NCI-H128 (cell line): ENCODE results near the gene FAF2.

Experiments used
- DNase-seq: peaks from one replicate; lab custom pipeline; 2025; ENCODE audit not compliant: unreplicated experiment; lab: John Stamatoyannopoulos, UW

Gene FAF2

DNA sequence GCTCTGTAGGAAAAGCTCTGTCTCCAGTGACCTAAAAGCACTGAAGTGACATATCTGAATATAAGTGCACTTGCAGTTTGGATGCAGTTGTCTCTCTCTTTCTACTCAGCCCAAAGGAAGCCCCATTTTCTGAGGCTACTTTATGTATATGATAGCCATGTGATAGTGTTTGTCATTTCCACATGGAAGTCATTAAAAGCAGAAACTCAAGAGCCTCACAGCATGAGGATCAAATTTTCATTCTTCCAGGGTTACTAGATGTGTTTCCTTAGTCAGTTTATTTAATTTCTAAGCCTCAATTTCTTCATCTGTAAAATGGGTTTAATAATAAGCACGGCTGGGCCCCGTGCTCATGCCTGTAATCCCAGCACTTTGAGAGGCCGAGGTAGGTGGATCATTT lies 52.3 kb downstream of the FAF2 start:
- no peak for DNase-seq

DNA sequence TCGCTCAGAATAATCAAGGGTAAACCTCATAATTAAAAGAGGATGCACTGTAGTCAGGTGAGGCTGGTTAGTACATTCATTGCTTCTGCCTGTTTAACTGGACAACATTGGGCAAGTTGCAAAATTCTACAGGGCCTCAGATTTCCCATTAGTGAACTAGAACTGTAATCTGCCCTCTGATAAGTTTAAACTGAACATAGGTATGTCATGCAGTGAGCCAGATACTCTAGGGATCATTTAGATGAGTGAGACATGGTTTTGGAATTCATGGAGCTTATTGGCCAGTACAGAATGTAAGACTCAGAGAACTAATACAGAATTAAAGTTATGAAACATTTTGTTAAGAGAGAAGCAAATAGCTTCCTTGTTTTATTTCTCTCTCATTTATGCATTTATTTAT lies 53.1 kb downstream of the FAF2 start:
- DNase-seq, result no peak

GRCh38 chr5:176503496-176503895 lies 55.3 kb downstream of the FAF2 start:
- DNase-seq, result no peak

DNA sequence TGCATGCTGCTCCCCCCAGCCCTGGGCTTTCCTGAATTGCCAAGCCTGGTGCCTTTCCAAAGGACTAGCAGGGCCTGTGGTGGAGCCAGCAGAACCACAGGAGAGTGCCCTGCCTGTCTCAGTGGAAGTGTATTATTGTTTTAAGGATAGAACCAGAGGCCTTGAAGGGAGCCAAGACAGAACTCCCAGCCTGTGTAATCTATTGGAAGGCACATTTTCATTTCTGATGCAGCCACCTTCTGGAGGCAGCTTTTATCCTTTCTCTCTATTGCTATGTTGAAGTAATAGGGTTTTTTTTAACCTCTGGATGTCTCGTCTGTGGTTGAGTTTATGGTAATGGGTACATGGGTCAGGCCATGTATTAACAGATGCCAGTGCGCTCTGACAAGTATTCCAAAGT lies 59.7 kb downstream of the FAF2 start:
- DNase-seq, result no peak

- DNase-seq, result no peak
These were observed 60.4 kb downstream of the FAF2 start for GRCh38 chr5:176508603-176509002.

GRCh38 chr5:176513788-176514187 lies 65.6 kb downstream of the FAF2 start:
- DNase-seq, result no peak

- no peak for DNase-seq
These were observed 66.2 kb downstream of the FAF2 start for GRCh38 chr5:176514244-176514950.

GRCh38 chr5:176515396-176515795 lies 67.2 kb downstream of the FAF2 start:
- no peak for DNase-seq

DNA sequence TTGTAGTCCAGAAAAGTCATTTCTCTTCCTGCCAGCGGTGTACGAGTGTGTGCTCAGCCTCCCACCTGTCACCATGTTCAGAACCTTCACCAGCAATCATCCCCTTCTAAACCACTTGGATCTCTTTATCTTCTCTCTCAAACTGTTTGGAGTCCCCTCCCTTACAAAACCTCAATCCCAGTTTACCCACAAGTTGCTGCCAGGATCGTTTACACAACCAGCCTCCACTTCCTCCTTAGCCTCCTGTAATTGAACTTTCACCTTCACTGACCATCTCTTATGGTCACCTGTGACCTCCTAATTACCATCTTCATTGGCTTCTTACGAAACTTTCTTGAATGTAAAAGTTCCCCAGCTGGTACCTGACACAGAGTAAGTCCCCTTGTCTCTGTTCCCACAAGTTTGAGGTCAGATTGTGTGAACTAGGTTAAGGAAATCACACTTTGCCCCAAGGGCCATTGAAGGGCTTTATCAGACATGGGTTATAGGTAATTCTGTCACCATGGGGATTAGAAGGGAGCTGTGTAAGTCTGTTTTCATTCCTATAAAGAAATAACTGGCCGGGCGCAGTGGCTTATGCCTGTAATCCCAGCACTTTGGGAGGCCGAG lies 69.0 kb downstream of the FAF2 start:
- DNase-seq, result no peak

- DNase-seq, result no peak
These were observed 71.9 kb downstream of the FAF2 start for GRCh38 chr5:176519810-176520720.

DNA sequence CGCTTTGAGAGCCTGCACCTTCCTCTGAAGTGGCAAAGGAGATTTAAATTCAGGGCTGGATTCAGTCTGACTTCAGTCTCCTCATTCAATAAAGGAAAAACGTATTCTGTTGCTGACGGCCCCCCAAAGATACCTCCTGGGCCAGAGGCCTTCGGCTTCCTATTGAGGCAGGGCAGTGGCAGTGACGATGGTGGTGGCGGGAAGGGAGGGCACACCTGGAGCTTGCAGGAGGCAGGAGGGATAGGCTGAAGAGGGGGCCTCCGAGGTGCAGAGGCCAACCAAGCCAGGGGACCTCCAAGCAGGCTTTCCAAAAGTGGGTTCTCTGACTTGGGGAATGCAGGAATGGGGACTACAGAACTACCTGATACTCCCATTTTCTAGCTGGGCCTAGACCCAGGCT lies 73.1 kb downstream of the FAF2 start:
- no peak for DNase-seq

GRCh38 chr5:176521699-176522263 lies 73.6 kb downstream of the FAF2 start:
- DNase-seq, result no peak

GRCh38 chr5:176524138-176524537 lies 76.0 kb downstream of the FAF2 start:
- DNase-seq, result no peak

DNA sequence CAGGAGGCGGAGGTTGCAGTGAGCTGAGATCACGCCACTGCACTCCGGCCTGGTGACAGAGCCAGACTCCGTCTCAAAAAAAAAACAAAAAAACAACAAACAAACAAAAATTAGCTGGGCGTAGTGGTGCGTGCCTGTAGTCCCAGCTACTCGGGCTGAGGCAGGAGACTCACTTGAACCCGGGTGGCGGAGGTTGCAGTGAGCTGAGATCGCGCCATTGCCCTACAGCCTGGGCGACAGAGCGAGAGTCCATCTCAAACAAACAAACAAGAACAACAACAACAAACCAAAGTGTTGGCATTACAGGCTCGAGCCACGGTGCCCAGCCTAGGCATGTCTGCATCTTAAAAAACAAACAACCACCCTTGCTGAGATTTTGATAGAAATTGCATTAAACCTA lies 76.8 kb downstream of the FAF2 start:
- DNase-seq, result no peak

GRCh38 chr5:176525677-176526076 lies 77.5 kb downstream of the FAF2 start:
- DNase-seq, result no peak

DNA sequence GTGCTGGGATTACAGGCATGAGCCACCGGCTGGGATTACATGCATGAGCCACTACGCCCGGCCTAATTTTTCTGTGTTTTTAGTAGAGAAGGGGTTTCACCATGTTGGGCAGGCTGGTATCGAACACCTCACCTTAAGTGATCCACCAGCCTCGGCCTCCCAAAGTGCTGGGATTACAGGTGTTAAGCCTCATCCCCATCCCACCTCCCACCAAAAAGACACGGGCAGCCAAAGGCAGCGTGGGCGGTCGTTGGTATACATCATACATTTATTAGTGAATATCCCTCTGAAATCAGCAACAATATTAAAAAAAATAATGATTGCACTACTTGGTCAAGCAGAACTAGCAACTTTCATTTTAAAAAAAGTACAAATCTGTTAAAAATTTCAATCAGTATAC lies 78.3 kb downstream of the FAF2 start:
- DNase-seq, result no peak

- no peak for DNase-seq
These were observed 79.3 kb downstream of the FAF2 start for GRCh38 chr5:176527246-176528222.

GRCh38 chr5:176528301-176528700 lies 80.1 kb downstream of the FAF2 start:
- no peak for DNase-seq

DNA sequence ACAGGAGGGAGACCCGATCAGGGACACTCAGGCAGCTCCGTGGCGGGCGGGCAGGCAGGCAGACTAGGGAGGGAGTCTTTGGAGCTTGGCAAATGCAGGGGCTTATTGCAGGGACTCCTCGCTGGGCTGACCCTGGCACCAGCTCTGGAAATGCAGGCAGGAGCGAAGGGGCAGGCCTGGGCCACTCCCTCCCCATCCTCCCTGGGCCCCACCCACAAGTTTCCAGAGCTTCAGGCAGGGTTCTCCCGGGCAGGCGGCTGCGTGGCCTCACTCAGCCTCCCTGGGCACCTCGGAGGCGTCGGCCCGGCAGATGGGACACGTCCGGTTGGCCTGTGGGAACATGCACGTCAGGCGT lies 80.6 kb downstream of the FAF2 start:
- DNase-seq, result no peak

GRCh38 chr5:176529116-176529740 lies 81.0 kb downstream of the FAF2 start:
- DNase-seq, result no peak
